Thyroid gland (tissue), 4 donors: ENCODE measurements around the gene SEPTIN10.

Experiments used
- POLR2A ChIP-seq, 2 donors: fragments of 450-650 bp; IDR thresholded peaks; one replicate each; pipeline ENCODE4 v1.6.1; 2017; ENCODE audit warnings: antibody characterized with exemption in 2 of 2, mild to moderate bottlenecking in 2 of 2, moderate library complexity in 1 of 2
- TF ChIP-seq, protein P1 (sequence below), 6 experiments: fragments of 200-600 bp in 3 of 6; fragments of 450-650 bp in 3 of 6; sonication (generic) in 3 of 6; IDR thresholded peaks; one replicate each; pipeline ENCODE4 v1.5.1; 2016 to 2019; ENCODE audit warnings: antibody characterized with exemption in 6 of 6, mild to moderate bottlenecking in 2 of 6, inconsistent platforms in 1 of 6, moderate library complexity in 1 of 6

DNA sequence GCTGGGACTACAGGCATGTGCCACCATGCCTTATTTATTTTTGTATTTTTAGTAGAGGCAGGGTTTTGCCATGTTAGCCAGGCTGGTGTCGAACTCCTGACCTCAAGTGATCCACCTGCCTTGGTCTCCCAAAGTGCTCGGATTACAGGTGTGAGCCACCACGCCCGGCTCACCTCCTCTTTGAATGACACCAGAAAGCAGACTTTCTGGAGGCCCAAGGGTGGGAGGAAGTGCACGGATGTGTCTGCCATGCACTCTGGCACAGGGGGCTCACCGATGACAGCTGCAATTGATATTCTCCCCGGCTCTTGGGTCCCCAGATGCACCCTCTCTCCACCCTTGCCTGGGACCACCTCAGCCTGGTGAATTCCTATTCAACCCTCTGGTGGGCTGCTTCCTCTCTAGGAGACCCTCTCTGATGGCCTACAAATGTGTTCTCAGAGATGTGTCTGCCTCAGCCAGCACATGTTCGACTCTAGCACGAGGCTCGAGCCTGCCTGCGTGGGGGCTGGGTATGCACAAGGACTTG lies 87.3 kb downstream of the SEPTIN10 start:
- TF ChIP-seq, protein P1, sequence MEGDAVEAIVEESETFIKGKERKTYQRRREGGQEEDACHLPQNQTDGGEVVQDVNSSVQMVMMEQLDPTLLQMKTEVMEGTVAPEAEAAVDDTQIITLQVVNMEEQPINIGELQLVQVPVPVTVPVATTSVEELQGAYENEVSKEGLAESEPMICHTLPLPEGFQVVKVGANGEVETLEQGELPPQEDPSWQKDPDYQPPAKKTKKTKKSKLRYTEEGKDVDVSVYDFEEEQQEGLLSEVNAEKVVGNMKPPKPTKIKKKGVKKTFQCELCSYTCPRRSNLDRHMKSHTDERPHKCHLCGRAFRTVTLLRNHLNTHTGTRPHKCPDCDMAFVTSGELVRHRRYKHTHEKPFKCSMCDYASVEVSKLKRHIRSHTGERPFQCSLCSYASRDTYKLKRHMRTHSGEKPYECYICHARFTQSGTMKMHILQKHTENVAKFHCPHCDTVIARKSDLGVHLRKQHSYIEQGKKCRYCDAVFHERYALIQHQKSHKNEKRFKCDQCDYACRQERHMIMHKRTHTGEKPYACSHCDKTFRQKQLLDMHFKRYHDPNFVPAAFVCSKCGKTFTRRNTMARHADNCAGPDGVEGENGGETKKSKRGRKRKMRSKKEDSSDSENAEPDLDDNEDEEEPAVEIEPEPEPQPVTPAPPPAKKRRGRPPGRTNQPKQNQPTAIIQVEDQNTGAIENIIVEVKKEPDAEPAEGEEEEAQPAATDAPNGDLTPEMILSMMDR (IDR thresholded peaks at IDR 0.05) = no peak
- TF ChIP-seq POLR2A (IDR thresholded peaks at IDR 0.05) = no peak
